Measurements from ENCODE around the gene AHI1. TPM values are rescaled to one million over a fixed set of nuclear protein-coding genes. Genes with fewer than 3 reads are reported as not detected.

AHI1 gene
- total RNA-seq, 3 donors from 2014 or later: 17.7 to 34.7 (median 26.5) TPM

GRCh38 chr6:135260612-135261011 is 236.9 kb downstream of the AHI1 start:
- Histone ChIP-seq H3K9me3 (no peaks in the 10 kb centered on the region), H3K36me3 (ENCODE audit: low read depth) (no peaks in the 10 kb centered on the region), H3K4me3 (no peak overlapping the region), H3K4me1 (ENCODE audit: low read depth) (peaks cover 16% of the 10 kb centered on the region)
- no peak for DNase-seq
- no peak for ATAC-seq
- intact Hi-C loops (cut with DNase I, micrococcal nuclease): no loop called here
- no peak for TF ChIP-seq CTCF (IDR thresholded peaks at IDR 0.05)

- TF ChIP-seq CTCF (IDR thresholded peaks at IDR 0.05): no peak
- peaks cover 32% of the 10 kb centered on the region for H3K4me1 ChIP-seq (ENCODE audit: low read depth)
- H3K4me3 ChIP-seq: no peak overlapping the region
- no peaks in the 10 kb centered on the region for H3K9me3 ChIP-seq
- intact Hi-C loops (cut with DNase I, micrococcal nuclease): no loop called here
- no peaks in the 10 kb centered on the region for H3K36me3 ChIP-seq (ENCODE audit: low read depth)
- no peak for ATAC-seq
- DNase-seq: no peak
Measured at GRCh38 chr6:135258970-135259369, 238.6 kb downstream of the AHI1 start.

- intact Hi-C loops (cut with DNase I, micrococcal nuclease): no loop called here
- Histone ChIP-seq H3K4me3 (no peak overlapping the region), H3K36me3 (ENCODE audit: low read depth) (no peaks in the 10 kb centered on the region), H3K9me3 (no peaks in the 10 kb centered on the region), H3K4me1 (ENCODE audit: low read depth) (peaks cover 36% of the 10 kb centered on the region)
- no peak for DNase-seq
- no peak for TF ChIP-seq CTCF (IDR thresholded peaks at IDR 0.05)
- no peak for ATAC-seq
Measured at GRCh38 chr6:135257631-135258405, 239.7 kb downstream of the AHI1 start.

GRCh38 chr6:135256866-135257265 is 240.7 kb downstream of the AHI1 start:
- Histone ChIP-seq H3K36me3 (ENCODE audit: low read depth) (no peaks in the 10 kb centered on the region), H3K4me1 (ENCODE audit: low read depth) (peaks cover 36% of the 10 kb centered on the region), H3K4me3 (no peak overlapping the region), H3K9me3 (no peaks in the 10 kb centered on the region)
- no peak for TF ChIP-seq CTCF (IDR thresholded peaks at IDR 0.05)
- ATAC-seq: peak; percentile 67
- DNase-seq: peak in 1 of 3 donors; percentile 57
- intact Hi-C loops (cut with DNase I, micrococcal nuclease): no loop called here

- Histone ChIP-seq H3K4me1 (ENCODE audit: low read depth) (peaks cover 42% of the 10 kb centered on the region), H3K4me3 (no peak overlapping the region), H3K36me3 (ENCODE audit: low read depth) (no peaks in the 10 kb centered on the region), H3K9me3 (no peaks in the 10 kb centered on the region)
- ATAC-seq (peak; percentile 63), DNase-seq (peak in 2 of 3 donors; percentile 43 to 68)
- TF ChIP-seq CTCF (IDR thresholded peaks at IDR 0.05): no peak
- intact Hi-C loops (cut with DNase I, micrococcal nuclease): no loop called here
Measured at GRCh38 chr6:135254471-135254870, 243.1 kb downstream of the AHI1 start.

All from mucosa of descending colon (tissue), 3 donors.